WERI-Rb-1 (cell line): ENCODE results near the gene DENND2A.

ENCODE experiments used
- DNase-seq: peaks from one replicate; pipeline ENCODE4 v3.0.0-alpha.2; 2020
- H3K27ac ChIP-seq: fragments of 250-450 bp; sonication (Bioruptor Pico); 2 replicates; pipeline ENCODE4 v1.5.1; 2020; ENCODE audit warnings: mild to moderate bottlenecking, moderate library complexity
- H3K27me3 ChIP-seq: fragments of 250-450 bp; sonication (Bioruptor Pico); 2 replicates; pipeline ENCODE4 v1.5.1; 2021; ENCODE audit warnings: mild to moderate bottlenecking, low read depth, moderate library complexity; ENCODE audit not compliant: insufficient read depth, severe bottlenecking
- H3K36me3 ChIP-seq: fragments of 250-450 bp; sonication (Bioruptor Pico); 2 replicates; pipeline ENCODE4 v1.5.1; 2020; ENCODE audit warnings: mild to moderate bottlenecking, moderate library complexity
- H3K4me3 ChIP-seq: 2 replicates; pipeline ENCODE4 v1.5.1; 2011; ENCODE audit warnings: low read depth, mild to moderate bottlenecking, control low read depth, low read length
- H3K9me3 ChIP-seq: fragments of 250-450 bp; sonication (Bioruptor Pico); 2 replicates; pipeline ENCODE4 v1.5.1; 2021; ENCODE audit warnings: mild to moderate bottlenecking, moderate library complexity; ENCODE audit not compliant: severe bottlenecking
- TF ChIP-seq, protein P1 (sequence below): IDR thresholded peaks from 2 replicates; pipeline ENCODE4 v1.5.1; 2011; ENCODE audit warnings: low read depth, mild to moderate bottlenecking, control low read depth, inconsistent platforms, low read length

Gene DENND2A

DNA sequence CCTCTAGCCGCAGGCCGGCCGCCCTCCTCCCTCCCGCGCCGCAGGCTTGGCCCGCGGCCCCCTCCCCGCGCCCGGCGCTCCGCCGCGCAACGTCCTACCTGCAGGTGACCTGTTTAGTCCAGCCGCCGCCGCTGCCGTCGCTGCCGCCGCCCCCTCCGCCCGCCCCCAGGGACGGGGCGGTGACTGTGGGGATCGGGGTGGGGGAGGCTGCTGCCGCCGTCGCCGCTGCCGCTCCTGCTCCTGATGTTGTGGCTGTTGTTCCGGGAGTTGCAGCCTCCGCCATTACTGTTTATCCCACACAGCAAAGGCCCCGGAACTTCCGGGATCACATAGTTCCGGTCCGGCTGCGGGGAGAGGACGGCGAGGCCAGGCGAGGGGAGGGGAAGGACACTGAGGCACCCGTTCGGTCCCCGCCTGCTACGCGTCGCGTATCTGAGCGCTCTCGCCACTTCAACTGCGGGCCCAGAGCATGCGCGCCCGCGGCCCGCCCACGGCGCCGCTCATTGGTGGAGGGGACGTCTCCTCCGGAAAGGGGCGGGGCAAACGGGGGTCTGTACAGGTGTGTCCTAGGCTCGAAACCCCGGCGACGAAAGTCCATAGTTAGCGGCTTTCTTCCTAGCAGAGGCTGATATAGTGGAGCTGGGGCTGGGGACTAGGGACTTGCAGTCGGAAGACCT, 161.4 kb downstream of the DENND2A start, which contains the start of gene MKRN1:
Gene MKRN1, minus strand, starts transcription at position 444 of the 677 bp plus-strand sequence. Its CDS starts 161 bp downstream, at position 283.
- Histone ChIP-seq H3K4me3 (peak within 1 kb of the TSS; percentile 64), H3K27me3 (no peaks in the 10 kb centered on the region), H3K36me3 (no peaks in the 10 kb centered on the region), H3K9me3 (no peaks in the 10 kb centered on the region), H3K27ac (peak within 1 kb of the TSS; percentile 87)
- peak; percentile 98 for DNase-seq
- TF ChIP-seq, protein P1, sequence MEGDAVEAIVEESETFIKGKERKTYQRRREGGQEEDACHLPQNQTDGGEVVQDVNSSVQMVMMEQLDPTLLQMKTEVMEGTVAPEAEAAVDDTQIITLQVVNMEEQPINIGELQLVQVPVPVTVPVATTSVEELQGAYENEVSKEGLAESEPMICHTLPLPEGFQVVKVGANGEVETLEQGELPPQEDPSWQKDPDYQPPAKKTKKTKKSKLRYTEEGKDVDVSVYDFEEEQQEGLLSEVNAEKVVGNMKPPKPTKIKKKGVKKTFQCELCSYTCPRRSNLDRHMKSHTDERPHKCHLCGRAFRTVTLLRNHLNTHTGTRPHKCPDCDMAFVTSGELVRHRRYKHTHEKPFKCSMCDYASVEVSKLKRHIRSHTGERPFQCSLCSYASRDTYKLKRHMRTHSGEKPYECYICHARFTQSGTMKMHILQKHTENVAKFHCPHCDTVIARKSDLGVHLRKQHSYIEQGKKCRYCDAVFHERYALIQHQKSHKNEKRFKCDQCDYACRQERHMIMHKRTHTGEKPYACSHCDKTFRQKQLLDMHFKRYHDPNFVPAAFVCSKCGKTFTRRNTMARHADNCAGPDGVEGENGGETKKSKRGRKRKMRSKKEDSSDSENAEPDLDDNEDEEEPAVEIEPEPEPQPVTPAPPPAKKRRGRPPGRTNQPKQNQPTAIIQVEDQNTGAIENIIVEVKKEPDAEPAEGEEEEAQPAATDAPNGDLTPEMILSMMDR: no peak

DNA sequence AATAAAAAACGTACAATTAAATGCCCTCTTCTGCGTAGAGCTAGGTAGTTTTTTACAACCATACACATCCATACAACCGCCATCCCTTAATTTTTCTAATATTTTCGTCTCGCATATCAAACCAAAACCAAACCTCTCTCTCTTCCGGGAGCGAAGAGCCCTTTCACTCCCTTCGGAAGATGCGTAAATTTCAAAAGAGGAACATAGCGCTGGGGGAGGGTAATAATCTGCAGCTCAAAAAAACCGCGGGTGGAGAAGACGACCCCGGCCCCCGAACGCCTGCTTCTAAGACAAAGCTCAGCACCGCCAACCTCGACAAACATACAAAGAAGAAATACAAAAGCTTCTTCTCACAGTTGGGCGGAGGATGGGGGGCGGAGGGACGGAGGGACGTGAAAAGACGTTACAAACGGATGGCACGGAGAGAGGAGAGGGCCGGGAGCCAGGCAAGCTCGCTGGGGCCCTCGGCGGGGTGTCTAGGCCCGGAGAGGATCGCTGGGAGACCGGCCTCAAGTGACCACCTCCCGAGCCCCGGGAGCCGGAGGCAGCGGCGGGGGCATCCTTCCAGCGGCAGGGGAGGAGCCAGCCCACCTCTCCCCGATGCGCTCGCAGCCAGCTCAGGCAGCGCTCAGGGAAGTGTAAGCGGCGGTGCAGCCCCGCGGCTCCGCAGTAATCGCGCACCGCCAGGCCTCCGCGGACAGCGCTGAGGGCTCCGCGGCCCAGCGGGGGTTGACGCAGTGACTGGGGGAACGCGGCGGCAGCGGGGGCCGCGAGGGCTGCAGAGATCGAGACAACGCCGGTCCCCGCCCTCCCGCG, 162.2 kb downstream of the DENND2A start:
- no peaks in the 10 kb centered on the region for H3K9me3 ChIP-seq
- H3K27ac ChIP-seq: peak overlapping the region; percentile 87
- DNase-seq: peak; percentile 46
- no peaks in the 10 kb centered on the region for H3K36me3 ChIP-seq
- H3K27me3 ChIP-seq: no peaks in the 10 kb centered on the region
- peak overlapping the region; percentile 64 for H3K4me3 ChIP-seq
- TF ChIP-seq, protein P1: no peak

DNA sequence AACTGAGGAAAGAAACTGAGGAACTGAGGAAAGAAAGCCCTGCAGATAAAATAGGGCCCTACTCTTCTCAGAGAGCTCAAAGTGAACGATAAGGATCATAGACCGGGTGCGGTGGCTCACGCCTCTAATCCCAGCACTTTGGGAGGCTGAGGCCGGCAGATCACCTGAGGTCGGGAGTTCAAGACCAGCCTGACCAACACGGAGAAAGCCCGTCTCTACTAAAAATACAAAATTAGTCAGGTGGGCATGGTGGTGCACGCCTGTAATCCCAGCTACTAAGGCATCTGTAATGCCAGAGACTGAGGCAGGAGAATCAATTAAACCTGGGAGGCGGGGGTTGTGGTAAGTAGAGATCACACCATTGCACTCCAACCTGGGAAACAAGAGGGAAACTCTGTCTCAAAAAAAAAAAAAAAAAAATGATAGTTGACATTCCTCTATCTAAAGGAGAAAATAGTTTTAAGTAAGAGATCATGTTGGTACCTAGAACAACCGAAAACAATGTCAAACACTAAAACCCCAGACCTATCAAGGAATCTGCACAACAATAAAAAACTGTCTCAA, 163.8 kb downstream of the DENND2A start:
- TF ChIP-seq, protein P1: no peak
- no peaks in the 10 kb centered on the region for H3K27me3 ChIP-seq
- no peak overlapping the region for H3K4me3 ChIP-seq
- no peak overlapping the region for H3K27ac ChIP-seq
- peaks cover 2% of the 10 kb centered on the region; the same call in 1 of the 2 replicates for H3K36me3 ChIP-seq
- no peak for DNase-seq
- no peaks in the 10 kb centered on the region for H3K9me3 ChIP-seq

DNA sequence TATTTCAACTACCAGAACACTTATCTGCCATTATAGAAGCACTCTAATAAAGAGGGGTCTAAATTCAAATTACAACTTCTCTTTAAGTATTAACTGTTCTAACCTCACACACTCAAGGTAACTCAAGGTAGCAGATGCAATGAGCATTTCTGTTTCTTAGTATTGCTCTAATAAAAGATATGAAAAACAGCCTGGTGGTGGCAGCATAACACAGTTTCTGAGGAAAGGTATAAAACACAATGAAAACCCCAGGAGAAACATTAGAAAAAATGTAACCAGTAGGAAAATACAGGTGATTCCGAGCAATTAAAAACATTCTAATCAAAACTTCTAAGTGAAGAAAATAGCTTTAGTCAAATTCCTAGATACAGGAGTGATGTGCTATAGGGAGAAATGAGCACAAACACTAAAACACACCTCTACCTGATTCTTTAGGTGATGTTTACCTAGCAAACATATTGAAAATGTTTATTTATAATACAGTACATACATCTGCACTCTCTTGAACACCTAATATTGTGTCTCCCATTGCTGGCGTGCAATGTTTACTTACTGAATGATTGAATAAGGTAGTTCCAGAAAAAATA, 164.8 kb downstream of the DENND2A start:
- H3K27ac ChIP-seq: no peak overlapping the region
- no peaks in the 10 kb centered on the region for H3K27me3 ChIP-seq
- peaks cover 11% of the 10 kb centered on the region for H3K36me3 ChIP-seq
- H3K4me3 ChIP-seq: no peak overlapping the region
- no peaks in the 10 kb centered on the region for H3K9me3 ChIP-seq
- DNase-seq: peak; percentile 37
- TF ChIP-seq, protein P1: 0 out of 2 replicates have a peak, but pooled peaks have one; percentile 13
